B cell (primary cell): ENCODE data around the gene TFAP2E. TPM values are rescaled to one million over a fixed set of nuclear protein-coding genes. Genes with fewer than 3 reads are reported as not detected.

Source experiments
- ATAC-seq: fragments of 200-7000 bp; cut with Tn5 transposase; one replicate; pipeline ENCODE4 v1.10.0; 2021; ENCODE audit warnings: low read depth, mild to moderate bottlenecking, moderate number of reproducible peaks, moderate library complexity
- CTCF ChIA-PET: fragments of 350-600 bp; sonication (Branson Sonifier 250); formaldehyde crosslinking; loops from one replicate; lab custom pipeline; 2021; ENCODE audit warnings: antibody characterized with exemption, inconsistent platforms; lab: Charles Lee
- POLR2A ChIA-PET: fragments of 350-600 bp; sonication (Branson Sonifier 250); formaldehyde crosslinking; loops from one replicate; lab custom pipeline; 2021; ENCODE audit warnings: antibody characterized with exemption; lab: Charles Lee
- DNase-seq: peaks from one replicate; pipeline ENCODE4 v3.0.0; 2013
- H2AFZ ChIP-seq: 2 replicates; pipeline ENCODE4 v1.6.1; 2012; ENCODE audit warnings: mild to moderate bottlenecking, low read depth, low read length; ENCODE audit not compliant: insufficient read depth, poor library complexity, severe bottlenecking
- H3K27ac ChIP-seq, 2 donors: 1 replicate in 1 of 2; 2 replicates in 1 of 2; pipeline ENCODE4 v1.5.1; 2012 to 2013; ENCODE audit warnings: low read length in 2 of 2, mild to moderate bottlenecking in 2 of 2, moderate library complexity in 1 of 2
- H3K27me3 ChIP-seq, 4 experiments: fragments of 200-600 bp in 1 of 4; sonication (generic) in 1 of 4; replicated peaks in 1 of 4; 1 replicate in 2 of 4; 2 replicates in 2 of 4; pipeline versions ENCODE4 v1.6.1 to v1.7.0; 2013 to 2016; ENCODE audit warnings: low read length in 3 of 4, mild to moderate bottlenecking in 2 of 4, mixed read lengths in 1 of 4, moderate library complexity in 1 of 4; ENCODE audit not compliant: insufficient read depth in 4 of 4, control insufficient read depth in 3 of 4; ENCODE audit errors: control extremely low read depth in 1 of 4
- H3K36me3 ChIP-seq, 2 experiments: replicated peaks in 1 of 2; 1 replicate in 1 of 2; 2 replicates in 1 of 2; pipeline versions ENCODE4 v1.6.1 to v1.7.1; 2013; ENCODE audit warnings: low read length in 1 of 2; ENCODE audit not compliant: insufficient read depth in 2 of 2, control insufficient read depth in 1 of 2; ENCODE audit errors: control extremely low read depth in 1 of 2, extremely low read depth in 1 of 2
- H3K4me1 ChIP-seq, 2 donors: fragments of 200-600 bp in 1 of 2; sonication (generic) in 1 of 2; 1 replicate in 1 of 2; 2 replicates in 1 of 2; pipeline versions ENCODE4 v1.5.1 to v1.6.1; 2013 to 2017; ENCODE audit warnings: low read length in 2 of 2; ENCODE audit not compliant: control insufficient read depth in 2 of 2, insufficient read depth in 2 of 2
- H3K4me2 ChIP-seq: replicated peaks from 2 replicates; pipeline ENCODE3; 2012; ENCODE audit warnings: mild to moderate bottlenecking, low read depth, low read length; ENCODE audit not compliant: poor library complexity, severe bottlenecking
- H3K4me3 ChIP-seq, 5 experiments: fragments of 200-600 bp in 1 of 5; sonication (generic) in 1 of 5; 1 replicate in 3 of 5; 2 replicates in 2 of 5; pipeline versions ENCODE4 v1.5.1 to v1.7.0; 2011 to 2016; ENCODE audit warnings: low read length in 4 of 5, mild to moderate bottlenecking in 4 of 5, low read depth in 2 of 5, control low read depth in 1 of 5, moderate library complexity in 1 of 5; ENCODE audit not compliant: insufficient read depth in 1 of 5; ENCODE audit errors: control extremely low read depth in 1 of 5, extremely low read depth in 1 of 5
- H3K79me2 ChIP-seq: fragments of 200-600 bp; sonication (generic); one replicate; pipeline ENCODE4 v1.6.0; 2016; ENCODE audit warnings: low read length; ENCODE audit not compliant: control insufficient read depth, insufficient read depth
- H3K9ac ChIP-seq: fragments of 200-600 bp; sonication (generic); 2 replicates; pipeline ENCODE4 v1.6.1; 2017; ENCODE audit warnings: mild to moderate bottlenecking, low read length, moderate library complexity
- H3K9me3 ChIP-seq, 3 donors: one replicate each; pipeline versions ENCODE4 v1.6.1 to v1.7.1; 2013; ENCODE audit warnings: low read length in 2 of 3; ENCODE audit not compliant: control insufficient read depth in 2 of 3, insufficient read depth in 1 of 3; ENCODE audit errors: control extremely low read depth in 1 of 3
- H4K20me1 ChIP-seq: 2 replicates; pipeline ENCODE4 v1.6.0; 2012; ENCODE audit warnings: mild to moderate bottlenecking, low read length; ENCODE audit not compliant: insufficient read depth, control insufficient read depth, poor library complexity, severe bottlenecking
- H3K27ac Mint-ChIP-seq: one replicate; pipeline ENCODE4 v1.8.0; 2021; ENCODE audit warnings: mixed read lengths
- H3K27me3 Mint-ChIP-seq: one replicate; pipeline ENCODE4 v1.8.0; 2021; ENCODE audit warnings: mixed read lengths
- H3K4me1 Mint-ChIP-seq: one replicate; pipeline ENCODE4 v1.8.0; 2021; ENCODE audit warnings: mixed read lengths
- H3K4me3 Mint-ChIP-seq: one replicate; pipeline ENCODE4 v1.8.0; 2021; ENCODE audit warnings: mixed read lengths
- H3K9me3 Mint-ChIP-seq: one replicate; pipeline ENCODE4 v1.8.0; 2022; ENCODE audit warnings: mixed read lengths; ENCODE audit not compliant: insufficient read depth
- CTCF ChIP-seq: fragments of 200-600 bp; IDR thresholded peaks from one replicate; pipeline ENCODE4 v1.8.0; 2022; ENCODE audit warnings: antibody characterized with exemption, mild to moderate bottlenecking
- EZH2 ChIP-seq: IDR thresholded peaks from 2 replicates; pipeline ENCODE4 v1.6.1; 2012; ENCODE audit warnings: borderline replicate concordance, low read depth, mild to moderate bottlenecking, moderate library complexity, low read length; ENCODE audit not compliant: insufficient read depth, poor library complexity, severe bottlenecking
- WGBS: methylation state at CpG from one replicate; pipeline ENCODE4 v1.1.5; 2013; ENCODE audit warnings: missing lambda C conversion rate; ENCODE audit not compliant: insufficient coverage; 5-methylcytosine and 5-hydroxymethylcytosine counted together
- intact Hi-C: fragments of 100-400 bp; cut with micrococcal nuclease; formaldehyde crosslinking; loops from one replicate; pipeline ENCODE4 v1.10.0; 2022
- polyA plus RNA-seq: library from polyadenylated mRNA; depleted of rRNA; stranded (reverse); fragments of >200 nt; gene quantifications from 2 replicates; pipeline ENCODE4 v1.2.3, GENCODE V29; 2012
- total RNA-seq, 2 donors: library from RNA; stranded (reverse); fragments of 120-200 nt in 1 of 2; gene quantifications; 1 replicate in 1 of 2; 2 replicates in 1 of 2; pipeline versions ENCODE4 v1.2.3 to v1.2.4, GENCODE V29; 2013 to 2022

TFAP2E gene
- total and polyA plus RNA-seq, 2 donors (not counting 1 experiment from before 2014, with no cell fraction given), result 2.3 to 4.5 TPM

- Mint-ChIP-seq H3K27me3 (no peaks in the 10 kb centered on the region), H3K9me3 (no peaks in the 10 kb centered on the region), H3K27ac (no peak overlapping the region), H3K4me3 (no peak overlapping the region), H3K4me1 (peaks cover 38% of the 10 kb centered on the region)
- intact Hi-C loops, result no loop called here
- Histone ChIP-seq H3K36me3 (no peaks in the 10 kb centered on the region), H3K27me3 (no peaks in the 10 kb centered on the region), H2AFZ (no peak overlapping the region), H4K20me1 (peaks cover 7% of the 10 kb centered on the region), H3K4me1 (peaks cover 15 to 23% of the 10 kb centered on the region in 2 donors), H3K79me2 (peaks cover 16% of the 10 kb centered on the region), H3K27ac (no peak overlapping the region), H3K4me3 (no peak overlapping the region), H3K4me2 (no peak overlapping the region), H3K9ac (no peak overlapping the region), H3K9me3 (no peaks in the 10 kb centered on the region)
- TF ChIP-seq CTCF (no peak), EZH2 (no peak)
- ChIA-PET POLR2A (interaction anchor here (0.6 kb wide), 1 partner anchor 368 kb away, joined by 3 read pairs; the partner anchor contains the start of gene SFPQ), CTCF (interaction anchor here (1.1 to 3.9 kb wide), 5 partner anchors 8 to 155 kb away, joined by 3 to 30 read pairs (median 6); no protein-coding TSS in a partner anchor)
- ATAC-seq (no peak), DNase-seq (no peak)
- WGBS, result 95% methylated on average over 44 of the region's 44 CpGs
Observed at GRCh38 chr1:35560256-35561225, 12.6 kb upstream of the TFAP2E start.
